Smooth muscle cell of the brain vasculature (primary cell): ENCODE data around the gene JADE2.
A peak's percentile ranks its signal among the peaks of the same experiment; 100 is the strongest.
"Not testable (repeated sequence)": the region's sequence is repeated elsewhere in the genome, so short reads cannot be mapped to it uniquely, and the experiment has no call there.

Experiments used
- DNase-seq: peaks from one replicate; pipeline ENCODE4 v3.0.0-alpha.2; 2012; ENCODE audit warnings: low read depth, low spot score

JADE2 gene

GRCh38 chr5:134550271-134551214 is 25.1 kb downstream of the JADE2 start:
- DNase-seq = no peak

GRCh38 chr5:134551901-134552300 is 26.4 kb downstream of the JADE2 start:
- DNase-seq = no peak

DNA sequence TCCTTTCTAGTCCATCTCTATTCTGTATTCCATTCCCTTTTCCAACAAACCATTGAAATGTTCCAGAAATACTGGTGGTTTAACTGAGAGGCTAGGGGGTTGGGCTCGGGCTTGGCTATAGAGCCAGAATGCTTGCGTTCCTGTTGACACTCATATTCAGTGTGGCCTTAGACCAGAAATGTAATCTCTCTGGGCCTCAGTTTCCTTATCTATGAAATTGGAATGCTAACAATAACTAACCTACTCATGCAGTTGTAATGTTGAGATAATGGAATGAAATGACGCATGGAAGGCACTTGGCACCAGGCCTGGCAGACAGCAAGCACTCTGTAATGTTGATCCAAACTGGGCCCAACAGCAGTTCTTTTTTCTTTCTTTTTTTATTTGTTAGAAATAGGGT is 26.8 kb downstream of the JADE2 start:
- DNase-seq = no peak

GRCh38 chr5:134552716-134553115 is 27.2 kb downstream of the JADE2 start:
- not testable (repeated sequence) for DNase-seq

DNA sequence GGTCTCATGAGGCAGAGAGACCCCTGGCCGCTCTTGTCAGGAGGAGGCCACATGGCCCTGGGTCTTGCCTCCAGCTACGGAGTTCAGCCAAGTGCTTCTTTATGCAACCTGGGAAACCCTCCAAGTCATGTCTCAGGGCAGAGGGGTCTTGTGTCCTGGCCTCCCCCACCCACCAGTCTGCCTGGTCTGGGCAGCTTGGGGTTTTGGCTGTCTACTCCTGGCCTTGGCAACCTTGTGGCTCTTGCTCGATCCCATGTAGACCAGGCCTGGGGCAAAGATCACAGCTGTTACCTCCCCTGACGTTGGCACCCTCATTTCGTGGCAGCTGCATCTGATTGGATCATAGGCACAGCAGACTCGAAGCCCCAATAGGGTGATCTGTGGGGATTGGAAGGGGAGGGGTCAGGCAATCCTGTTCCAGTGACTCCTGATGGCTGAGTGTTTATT is 28.4 kb downstream of the JADE2 start:
- DNase-seq = no peak

GRCh38 chr5:134554319-134555222 is 29.1 kb downstream of the JADE2 start:
- peak; percentile 61 for DNase-seq

GRCh38 chr5:134555223-134555889 is 29.9 kb downstream of the JADE2 start:
- DNase-seq = no peak

- DNase-seq = peak; percentile 47
These were observed 30.4 kb downstream of the JADE2 start for GRCh38 chr5:134555890-134556311.

DNA sequence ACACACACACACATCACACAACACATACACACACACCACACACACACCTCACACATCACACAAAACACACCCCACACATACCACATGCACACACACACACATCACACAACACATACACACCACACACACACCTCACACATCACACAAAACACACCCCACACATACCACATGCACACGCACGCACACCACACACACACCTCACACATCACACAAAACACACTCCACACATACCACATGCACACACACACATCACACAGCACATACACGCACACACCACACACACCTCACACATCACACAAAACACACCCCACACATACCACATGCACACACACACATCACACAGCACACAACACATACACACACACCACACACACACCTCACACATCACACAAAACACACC is 31.1 kb downstream of the JADE2 start:
- DNase-seq = not testable (repeated sequence)

DNA sequence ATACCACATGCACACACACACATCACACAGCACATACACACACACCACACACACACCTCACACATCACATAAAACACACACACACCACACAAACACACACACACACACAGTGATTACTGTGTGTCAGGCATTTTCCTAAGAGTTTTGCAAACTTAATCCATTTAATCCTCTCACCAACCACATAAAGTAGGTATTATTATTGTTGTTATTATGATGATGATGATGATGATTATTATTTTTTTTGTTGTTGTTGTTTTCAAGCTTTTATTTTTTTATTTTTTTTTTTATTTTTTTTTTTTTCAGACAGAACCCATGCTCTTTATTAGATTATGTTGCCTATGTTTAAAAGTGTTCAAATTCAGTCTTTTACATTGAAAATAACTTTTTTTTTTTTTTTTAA is 31.5 kb downstream of the JADE2 start:
- DNase-seq = no peak

GRCh38 chr5:134559672-134560071 is 34.2 kb downstream of the JADE2 start:
- DNase-seq = no peak

GRCh38 chr5:134560698-134561097 is 35.2 kb downstream of the JADE2 start:
- no peak for DNase-seq

GRCh38 chr5:134561871-134562296 is 36.4 kb downstream of the JADE2 start:
- no peak for DNase-seq

- DNase-seq = no peak
These were observed 37.8 kb downstream of the JADE2 start for GRCh38 chr5:134563221-134563620.

GRCh38 chr5:134563962-134564361 is 38.5 kb downstream of the JADE2 start:
- no peak for DNase-seq

DNA sequence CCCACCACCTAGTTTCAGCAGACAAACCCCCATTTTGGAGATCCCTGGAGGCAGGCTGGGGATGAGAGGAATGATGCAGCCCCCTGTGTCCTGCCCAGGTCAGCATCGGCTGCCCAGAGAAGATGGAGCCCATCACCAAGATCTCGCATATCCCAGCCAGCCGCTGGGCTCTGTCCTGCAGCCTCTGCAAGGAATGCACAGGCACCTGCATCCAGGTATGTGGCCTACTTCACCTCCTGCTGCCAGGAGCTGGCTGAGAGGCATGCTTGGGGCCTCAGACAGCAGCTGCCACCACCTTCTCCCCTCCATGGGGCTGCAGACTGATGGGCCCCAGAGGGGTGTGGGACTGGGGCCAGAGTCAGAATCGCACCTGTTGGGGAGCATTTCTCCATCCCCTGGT is 38.9 kb downstream of the JADE2 start:
- DNase-seq = no peak

GRCh38 chr5:134565791-134566740 is 40.6 kb downstream of the JADE2 start:
- DNase-seq = no peak

- no peak for DNase-seq
These were observed 41.3 kb downstream of the JADE2 start for GRCh38 chr5:134566741-134567221.

GRCh38 chr5:134567641-134568336 is 42.3 kb downstream of the JADE2 start:
- no peak for DNase-seq

GRCh38 chr5:134568337-134568700 is 42.8 kb downstream of the JADE2 start:
- DNase-seq = no peak
